MM.1S (cell line): ENCODE measurements around the gene TUBA4A.

Source experiments
- CTCF ChIP-seq: fragments of 300-600 bp; sonication (generic); IDR thresholded peaks from 2 replicates; pipeline ENCODE4 v1.5.1; 2016; ENCODE audit warnings: antibody characterized with exemption, low read length, mixed read lengths
- EZH2phosphoT487 ChIP-seq: fragments of 300-600 bp; sonication (generic); IDR thresholded peaks from 2 replicates; pipeline ENCODE4 v1.6.1; 2018; ENCODE audit warnings: antibody characterized with exemption, low read length

GRCh38 chr2:219228911-219229304 lies 24.8 kb downstream of the TUBA4A start:
- TF ChIP-seq CTCF (no peak), EZH2phosphoT487 (no peak)
